CD4-positive, alpha-beta T cell treated with Interleukin-2 at 100 ng/mL for 4 hours (primary cell): ENCODE results near the gene ZMAT1.
"Not testable (repeated sequence)": the region's sequence is repeated elsewhere in the genome, so short reads cannot be mapped to it uniquely, and the experiment has no call there.

ENCODE experiments used
- DNase-seq: peaks from one replicate; pipeline ENCODE4 v3.0.0-alpha.2; 2020; ENCODE audit warnings: low spot score

ZMAT1 gene

GRCh38 chrX:101931488-101932248 is at the start of gene ZMAT1:
ZMAT1 (minus strand) TSS chrX:101932027; CDS start chrX:101932008, 19 bp downstream.
- peak; percentile 94 for DNase-seq

- no peak for DNase-seq
These were observed 45.3 kb upstream of the ZMAT1 start for GRCh38 chrX:101977106-101977505.

- DNase-seq = no peak
These were observed 41.2 kb upstream of the ZMAT1 start for GRCh38 chrX:101973066-101973465.

DNA sequence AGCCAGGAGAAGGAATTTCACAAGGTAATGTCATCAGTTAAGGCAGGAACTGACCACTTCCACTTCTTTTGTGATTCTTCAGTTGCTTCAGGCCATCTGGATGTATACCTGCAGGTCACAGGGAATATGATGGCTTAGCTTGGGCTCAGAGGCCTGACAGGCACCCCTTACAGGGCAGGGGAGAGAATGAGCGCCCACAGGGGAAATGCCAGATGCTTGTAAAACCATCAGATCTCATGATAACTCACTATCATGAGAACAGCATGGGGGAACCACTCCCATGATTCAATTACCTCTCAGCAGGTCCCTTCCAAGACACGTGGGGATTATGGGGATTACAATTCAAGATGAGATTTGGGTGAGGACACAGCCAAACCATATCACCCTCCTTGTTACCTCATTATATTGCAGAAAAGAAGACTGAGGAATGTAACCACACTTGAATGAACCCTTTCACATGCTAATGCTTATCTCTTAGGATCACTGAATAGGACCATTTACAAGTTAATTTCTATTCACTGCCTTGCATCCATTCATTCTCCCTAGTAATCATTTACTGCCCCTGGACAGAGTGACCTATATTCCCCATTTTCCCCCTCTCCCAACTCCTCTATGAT is 33.2 kb upstream of the ZMAT1 start:
- DNase-seq = not testable (repeated sequence)

DNA sequence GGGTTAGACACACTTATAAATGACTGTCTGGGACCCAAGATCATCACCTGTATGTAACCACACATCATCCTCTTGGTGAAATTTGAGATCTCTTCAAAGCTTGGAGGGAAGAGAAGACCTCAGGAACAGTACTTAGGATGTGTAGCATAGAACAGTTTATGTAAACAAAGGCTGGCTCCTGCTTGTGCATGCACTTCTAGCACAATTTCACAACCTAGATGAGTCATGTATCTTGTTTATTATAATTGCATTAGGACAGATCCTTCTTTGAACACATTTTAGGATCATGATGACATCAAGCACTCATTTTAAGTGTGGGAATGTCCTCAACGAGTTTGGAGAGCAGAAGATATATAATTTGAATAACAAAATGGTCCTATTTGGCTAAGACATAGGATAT is 26.3 kb upstream of the ZMAT1 start:
- DNase-seq = no peak

DNA sequence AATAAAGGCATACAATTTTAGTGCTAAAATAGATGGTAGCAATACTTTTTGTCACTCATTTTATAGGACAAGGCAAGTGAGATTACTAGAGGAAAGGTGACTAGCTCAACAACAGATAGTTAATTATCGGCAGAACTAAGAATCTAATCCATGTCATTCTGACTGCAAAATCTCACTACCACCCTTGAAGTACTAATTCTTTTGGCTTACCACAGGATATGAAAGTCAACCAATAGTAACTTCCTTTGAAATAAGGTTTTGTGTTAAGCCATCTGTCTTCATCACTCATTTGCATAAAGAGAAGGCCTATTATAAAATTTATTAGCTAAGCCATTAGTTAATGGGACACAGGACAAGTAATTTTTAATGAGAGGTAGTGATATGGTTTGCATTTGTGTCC is 25.3 kb upstream of the ZMAT1 start:
- DNase-seq = no peak

DNA sequence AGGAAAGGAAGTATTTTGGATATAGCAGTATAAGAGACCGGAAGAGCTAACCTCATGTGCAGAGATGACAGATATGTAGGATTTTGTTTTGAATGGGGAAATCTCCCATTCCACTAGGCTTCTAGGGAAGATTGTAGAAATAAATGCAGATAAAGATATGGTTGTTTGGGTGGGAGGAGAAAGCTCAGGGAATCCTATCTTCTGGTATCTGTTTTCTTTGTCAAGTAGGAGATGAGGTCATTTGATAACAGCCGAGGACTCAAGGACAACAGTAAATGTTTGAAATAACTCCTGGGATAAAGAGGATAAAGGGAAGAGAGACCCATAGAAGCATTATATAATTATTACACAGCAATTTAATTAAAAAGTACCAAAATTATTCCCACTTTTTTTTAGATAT is 24.7 kb upstream of the ZMAT1 start:
- no peak for DNase-seq

DNA sequence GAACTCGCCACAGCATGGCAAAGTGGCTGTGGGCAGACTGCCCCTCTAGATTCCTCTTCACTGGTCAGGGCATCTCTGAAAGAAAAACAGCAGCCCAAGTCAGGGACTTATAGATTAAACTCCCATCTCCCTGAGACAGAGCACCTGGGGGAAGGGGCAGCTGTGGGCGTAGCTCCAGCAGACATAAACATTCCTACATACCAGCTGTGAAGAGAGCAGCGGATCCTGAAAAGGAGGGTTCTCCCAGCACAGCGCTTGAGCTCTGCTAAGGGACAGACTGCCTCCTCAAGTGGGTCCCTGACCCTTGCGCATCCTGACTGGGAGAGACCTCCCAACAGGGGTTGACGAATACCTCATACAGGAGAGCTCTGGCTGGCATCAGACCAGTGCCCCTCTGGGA is 18.8 kb upstream of the ZMAT1 start:
- DNase-seq = no peak

DNA sequence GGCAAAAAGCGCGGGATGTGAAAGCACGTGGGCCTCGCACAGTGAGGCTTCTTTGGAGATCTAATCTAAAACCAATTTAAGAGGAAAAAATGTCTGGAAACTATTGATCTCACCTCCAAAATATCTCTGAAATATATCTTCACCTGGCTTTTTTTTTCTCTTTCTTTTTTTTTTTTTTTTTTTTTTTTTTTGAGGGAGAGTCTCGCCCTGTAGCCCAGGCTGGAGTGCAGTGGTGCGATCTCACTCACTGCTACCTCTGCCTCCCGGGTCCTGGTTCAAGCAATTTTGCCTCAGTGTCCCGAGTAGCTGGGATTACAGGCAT is 383 bp upstream of the ZMAT1 start:
- DNase-seq = no peak

- DNase-seq = no peak
These were observed 715 bp downstream of the ZMAT1 start for GRCh38 chrX:101931136-101931487.

DNA sequence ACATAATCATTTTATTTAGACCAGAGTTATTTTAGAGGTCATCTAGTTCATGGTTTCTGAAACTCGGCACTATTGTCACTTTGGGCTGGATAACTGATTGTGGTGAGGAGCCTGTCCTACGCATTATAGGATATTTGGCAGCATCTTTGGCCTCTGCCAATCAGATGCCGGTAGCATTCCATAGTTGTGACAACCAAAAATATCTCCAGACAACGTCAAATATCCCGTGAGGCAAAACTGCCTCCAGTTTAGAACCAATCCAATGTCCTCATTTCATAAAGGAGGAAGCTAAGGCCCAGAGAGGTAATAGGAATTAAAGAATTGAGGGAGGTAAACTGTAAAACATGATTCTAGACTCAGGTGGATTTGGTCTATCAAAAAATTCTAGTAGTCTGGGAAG is 6.1 kb downstream of the ZMAT1 start:
- no peak for DNase-seq

DNA sequence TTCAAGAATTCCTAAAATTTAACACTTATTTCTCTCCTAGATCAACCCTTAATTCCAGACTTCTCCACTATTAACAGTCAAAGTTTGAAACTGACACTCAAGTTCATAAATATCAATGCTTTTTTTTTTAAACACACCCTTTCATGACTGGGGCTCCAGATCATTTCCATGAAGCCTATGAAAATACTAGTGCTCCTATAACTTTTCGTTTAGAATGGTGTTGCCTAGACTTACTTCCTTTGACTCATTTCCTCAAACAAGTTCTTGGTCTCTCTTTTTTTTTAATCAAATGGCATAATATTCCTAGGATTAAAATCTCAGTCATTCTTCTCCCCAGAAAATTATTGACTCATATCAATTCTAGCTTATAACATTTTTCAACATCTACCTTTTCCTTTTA is 13.1 kb downstream of the ZMAT1 start:
- DNase-seq = no peak

DNA sequence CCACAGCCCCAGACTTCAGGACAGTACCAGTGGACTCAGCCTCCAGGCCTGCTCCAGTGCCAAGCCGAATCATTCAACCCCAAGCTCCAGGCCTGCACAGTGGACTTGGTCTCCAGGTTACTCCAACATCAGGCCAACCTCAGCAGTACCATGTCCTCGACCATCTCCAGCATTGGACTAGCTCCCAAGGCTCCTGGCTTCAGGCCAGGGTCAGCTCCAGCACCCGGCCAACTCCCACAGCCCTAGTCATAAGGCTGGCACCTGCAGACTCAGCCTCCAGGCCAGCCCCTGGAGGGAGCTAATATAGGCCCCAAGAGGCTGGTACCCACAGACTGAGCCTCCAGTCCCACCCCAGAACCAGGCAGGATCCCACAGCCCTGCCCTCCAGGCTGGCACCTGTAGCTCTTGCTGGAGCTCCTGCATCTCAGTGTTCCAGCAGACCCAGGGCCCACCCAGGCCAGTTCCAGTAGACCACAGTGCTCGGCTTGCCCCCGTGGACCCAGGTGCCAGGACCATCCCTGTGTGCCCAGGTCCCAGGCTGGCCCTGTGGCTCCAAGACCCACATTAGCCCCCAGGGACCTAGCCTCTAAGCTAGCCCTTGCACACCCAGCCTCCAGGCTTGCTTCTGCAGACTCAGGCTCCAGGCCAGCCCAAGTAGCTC is 25.6 kb downstream of the ZMAT1 start:
- no peak for DNase-seq

DNA sequence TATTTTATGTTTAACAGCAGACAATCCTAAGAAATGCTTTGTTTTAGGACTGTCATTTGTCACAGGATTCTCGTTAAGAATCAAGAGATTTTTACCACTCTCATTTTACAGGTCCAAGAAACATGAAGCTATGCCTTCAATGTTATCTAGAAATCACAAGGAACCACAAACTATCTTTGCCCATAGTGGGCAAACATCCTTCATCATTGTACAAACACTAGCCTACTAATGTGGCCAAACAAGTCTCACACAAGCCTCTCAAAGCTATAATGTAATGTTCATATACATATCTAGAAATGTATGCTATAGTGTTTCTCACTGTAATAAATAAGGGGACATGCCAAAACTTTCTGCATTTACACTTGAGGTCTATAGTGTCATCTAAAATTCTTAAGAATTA is 26.8 kb downstream of the ZMAT1 start:
- no peak for DNase-seq
